Fibroblast of villous mesenchyme (primary cell): Measurements from ENCODE around the gene VOPP1. TPM values are rescaled to one million over a fixed set of nuclear protein-coding genes. Genes with fewer than 3 reads are reported as not detected.
A peak's percentile ranks its signal among the peaks of the same experiment; 100 is the strongest.

Source experiments
- DNase-seq: peaks from one replicate; pipeline ENCODE4 v3.0.0-alpha.2; 2010; ENCODE audit warnings: low read depth
- H3K4me3 ChIP-seq: 2 replicates; pipeline ENCODE4 v1.5.1; 2011; ENCODE audit warnings: low read depth, mild to moderate bottlenecking, low read length
- total RNA-seq: library from RNA; depleted of rRNA; stranded (reverse); fragments of >200 nt; gene quantifications from 2 replicates; pipeline ENCODE4 v1.2.3, GENCODE V29; 2012
- TF ChIP-seq, protein P1 (sequence below): IDR thresholded peaks from 2 replicates; pipeline ENCODE4 v1.5.1; 2012; ENCODE audit warnings: low read depth, mild to moderate bottlenecking, low read length; ENCODE audit not compliant: insufficient read depth

VOPP1 gene
- total RNA-seq, 1 donor: 81.2 TPM

DNA sequence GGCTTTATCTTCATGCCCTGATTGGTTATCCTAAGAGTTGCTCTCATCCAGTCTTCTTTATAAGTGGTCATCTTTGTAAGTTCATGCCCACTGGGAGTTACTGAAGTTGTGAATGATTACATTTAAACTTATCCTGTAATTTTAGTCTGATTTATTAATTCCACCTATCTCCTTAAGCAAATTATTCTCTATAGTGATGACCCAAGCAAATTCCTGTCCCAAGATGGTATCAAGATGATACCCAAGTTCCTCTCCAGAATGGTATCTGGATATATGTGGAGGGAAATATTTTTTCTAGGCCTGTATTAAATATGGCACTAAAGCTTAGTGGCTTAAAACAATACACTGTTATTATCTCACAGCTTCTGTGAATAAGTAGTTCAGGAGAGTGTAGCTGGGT is 22.6 kb upstream of the VOPP1 start:
- H3K4me3 ChIP-seq: no peak overlapping the region
- no peak for DNase-seq
- TF ChIP-seq, protein P1, sequence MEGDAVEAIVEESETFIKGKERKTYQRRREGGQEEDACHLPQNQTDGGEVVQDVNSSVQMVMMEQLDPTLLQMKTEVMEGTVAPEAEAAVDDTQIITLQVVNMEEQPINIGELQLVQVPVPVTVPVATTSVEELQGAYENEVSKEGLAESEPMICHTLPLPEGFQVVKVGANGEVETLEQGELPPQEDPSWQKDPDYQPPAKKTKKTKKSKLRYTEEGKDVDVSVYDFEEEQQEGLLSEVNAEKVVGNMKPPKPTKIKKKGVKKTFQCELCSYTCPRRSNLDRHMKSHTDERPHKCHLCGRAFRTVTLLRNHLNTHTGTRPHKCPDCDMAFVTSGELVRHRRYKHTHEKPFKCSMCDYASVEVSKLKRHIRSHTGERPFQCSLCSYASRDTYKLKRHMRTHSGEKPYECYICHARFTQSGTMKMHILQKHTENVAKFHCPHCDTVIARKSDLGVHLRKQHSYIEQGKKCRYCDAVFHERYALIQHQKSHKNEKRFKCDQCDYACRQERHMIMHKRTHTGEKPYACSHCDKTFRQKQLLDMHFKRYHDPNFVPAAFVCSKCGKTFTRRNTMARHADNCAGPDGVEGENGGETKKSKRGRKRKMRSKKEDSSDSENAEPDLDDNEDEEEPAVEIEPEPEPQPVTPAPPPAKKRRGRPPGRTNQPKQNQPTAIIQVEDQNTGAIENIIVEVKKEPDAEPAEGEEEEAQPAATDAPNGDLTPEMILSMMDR: no peak

DNA sequence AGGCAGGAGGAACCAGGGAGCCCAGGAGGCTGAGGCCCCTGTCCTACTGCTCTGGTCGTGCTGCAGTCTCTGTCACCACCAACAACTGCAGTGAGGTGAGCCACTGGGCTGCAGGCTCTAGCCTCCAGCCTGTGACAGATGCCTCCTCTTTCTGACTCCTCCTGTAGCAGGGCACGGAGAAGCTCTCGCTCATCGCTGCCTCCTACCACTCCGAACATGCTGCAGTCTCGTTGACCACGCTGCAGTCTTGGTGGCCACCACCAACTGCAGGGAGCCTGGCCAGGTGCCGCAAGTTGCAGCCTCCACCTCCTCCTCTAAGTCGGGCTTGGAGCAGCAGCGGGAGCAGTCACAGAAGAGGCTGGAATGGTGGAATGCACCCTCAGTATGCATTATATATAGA is 22.1 kb upstream of the VOPP1 start:
- TF ChIP-seq, protein P1: no peak
- no peak for DNase-seq
- no peak overlapping the region for H3K4me3 ChIP-seq

DNA sequence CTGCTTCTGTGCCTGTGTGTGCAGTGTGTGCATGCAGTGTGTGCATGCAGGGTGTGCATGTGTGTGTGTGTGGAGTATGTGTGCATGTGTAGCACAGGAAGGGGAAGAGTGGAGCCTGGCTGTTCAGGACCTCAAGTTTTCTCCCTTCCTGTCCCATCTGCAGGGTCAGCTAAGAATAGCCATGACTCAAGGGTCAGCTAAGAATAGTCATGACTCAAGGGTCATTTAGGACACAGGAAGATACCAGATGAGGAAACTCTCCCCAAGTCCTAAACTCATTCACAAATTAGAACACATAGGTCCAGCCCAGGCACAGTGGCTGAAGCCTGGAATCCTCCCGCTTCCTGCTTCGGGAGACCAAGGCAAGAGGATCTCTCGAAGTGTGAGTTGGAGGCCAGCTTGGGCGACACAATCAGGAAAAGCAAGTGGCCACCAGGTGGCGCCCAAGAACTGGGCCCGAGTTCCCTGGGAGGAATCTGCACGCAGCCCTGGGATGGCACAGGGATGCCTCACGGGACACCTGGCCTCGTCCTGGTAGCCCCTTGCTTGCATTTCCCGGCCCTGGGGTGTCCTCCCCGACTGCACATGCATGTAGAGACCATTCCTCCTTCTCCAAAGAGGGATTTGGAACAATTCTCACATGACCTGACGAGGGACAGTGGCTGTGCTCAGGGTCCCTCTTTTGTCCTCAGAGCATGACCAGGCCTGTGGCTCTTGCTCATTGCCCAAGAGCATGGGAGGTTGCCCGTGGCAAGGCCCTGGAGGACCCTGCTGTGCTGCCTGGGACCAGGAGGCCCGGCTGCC is 21.4 kb upstream of the VOPP1 start:
- H3K4me3 ChIP-seq: no peak overlapping the region
- DNase-seq: peak; percentile 44
- TF ChIP-seq, protein P1: peak; percentile 83

DNA sequence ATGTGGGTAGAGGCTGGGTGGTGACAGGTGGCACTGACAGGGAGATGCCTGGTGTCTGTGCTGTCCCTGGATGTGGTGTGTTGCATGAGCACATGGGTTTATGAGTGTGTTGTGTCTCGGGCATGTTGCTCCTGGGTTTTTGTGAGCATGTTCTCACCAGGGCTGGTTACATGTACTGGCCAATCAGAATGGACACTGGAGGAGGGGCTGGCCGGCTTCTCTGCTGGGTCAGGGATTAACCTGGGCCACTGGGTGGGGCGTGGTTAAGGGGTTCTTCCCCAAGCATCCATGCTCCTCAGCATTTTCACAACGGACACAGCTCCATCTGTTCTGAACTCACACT is 20.8 kb upstream of the VOPP1 start:
- no peak overlapping the region for H3K4me3 ChIP-seq
- TF ChIP-seq, protein P1: no peak
- no peak for DNase-seq

DNA sequence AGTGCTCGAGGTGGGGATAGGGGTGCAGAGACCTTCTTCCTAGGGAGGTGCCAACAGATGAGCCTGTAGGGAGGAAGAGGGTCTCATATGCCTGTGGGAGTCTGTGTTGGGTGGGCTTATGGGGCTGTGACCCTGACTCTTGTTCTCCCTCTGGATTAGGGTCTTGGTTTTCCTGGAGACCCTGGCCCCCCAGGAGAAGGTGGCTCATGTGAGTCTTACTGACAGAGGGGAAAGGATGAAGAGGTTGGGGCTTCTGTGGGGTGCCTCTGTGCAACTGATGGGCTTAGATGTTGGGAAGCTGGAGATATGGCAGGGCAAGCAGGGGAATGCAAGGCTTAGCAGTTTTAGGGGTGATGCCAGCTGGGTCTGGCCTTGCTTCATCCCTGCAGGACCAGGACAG is 20.2 kb upstream of the VOPP1 start:
- no peak overlapping the region for H3K4me3 ChIP-seq
- no peak for DNase-seq
- TF ChIP-seq, protein P1: no peak

DNA sequence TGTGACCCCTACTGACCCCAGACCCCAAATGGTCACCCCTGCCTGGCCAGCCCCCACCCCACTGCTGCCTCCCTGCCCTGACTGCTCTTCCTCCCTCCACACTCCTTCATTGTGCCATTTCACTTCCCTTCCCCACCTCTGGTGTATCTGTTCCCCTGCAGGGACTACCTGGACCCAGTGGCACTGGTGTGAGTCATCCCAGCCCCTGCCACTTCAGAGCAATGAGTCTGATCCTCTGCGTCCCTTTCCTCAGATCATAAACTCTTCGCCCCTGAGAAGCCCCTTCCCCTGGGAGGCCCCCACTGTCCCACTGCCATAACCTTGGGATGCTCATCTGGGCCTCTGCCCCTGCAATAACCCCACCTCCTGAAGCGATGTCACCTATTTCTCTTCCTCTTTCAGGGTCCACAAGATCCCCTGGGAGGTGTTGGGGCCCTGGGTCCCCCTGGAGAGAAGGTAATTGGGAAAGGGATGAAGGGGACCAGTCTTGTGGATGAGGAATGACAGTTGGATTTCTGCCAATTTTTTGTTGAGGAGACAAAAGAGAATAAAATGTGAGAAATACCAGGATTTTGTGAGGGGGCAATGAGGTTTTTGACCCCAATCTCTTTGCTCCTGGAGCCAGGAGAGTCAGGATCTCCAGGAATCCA is 19.1 kb upstream of the VOPP1 start:
- TF ChIP-seq, protein P1: no peak
- no peak for DNase-seq
- H3K4me3 ChIP-seq: no peak overlapping the region
